Right lobe of liver (tissue), 6 donors: Measurements from ENCODE around the gene UBXN11. TPM values are rescaled to one million over a fixed set of nuclear protein-coding genes. Genes with fewer than 3 reads are reported as not detected.
A peak's percentile ranks its signal among the peaks of the same experiment; 100 is the strongest.

Experiments used
- ATAC-seq, 4 donors: fragments of 200-7000 bp; cut with Tn5 transposase; one replicate each; pipeline ENCODE4 v1.9.1; 2020; ENCODE audit warnings: mild to moderate bottlenecking in 4 of 4, moderate library complexity in 4 of 4
- DNase-seq, 3 donors: peaks; one replicate each; pipeline ENCODE4 v3.0.0-alpha.2; 2020
- H3K27ac ChIP-seq, 3 donors: fragments of 200-600 bp; one replicate each; pipeline ENCODE4 v1.8.0; 2022
- H3K27me3 ChIP-seq, 2 donors: fragments of 200-600 bp; one replicate each; pipeline ENCODE4 v1.8.0; 2022
- H3K36me3 ChIP-seq, 4 donors: fragments of 200-600 bp; sonication (generic) in 1 of 4; one replicate each; pipeline versions ENCODE4 v1.5.1 to v1.8.0; 2017 to 2022; ENCODE audit warnings: control low read depth in 1 of 4
- H3K4me1 ChIP-seq, 4 donors: fragments of 200-600 bp; sonication (generic) in 1 of 4; one replicate each; pipeline versions ENCODE4 v1.5.1 to v1.8.0; 2017 to 2022; ENCODE audit warnings: control low read depth in 1 of 4
- H3K4me3 ChIP-seq, 3 donors: fragments of 200-600 bp; one replicate each; pipeline ENCODE4 v1.8.0; 2022
- H3K9me3 ChIP-seq, 4 donors: fragments of 200-600 bp; sonication (generic) in 1 of 4; one replicate each; pipeline versions ENCODE4 v1.5.1 to v1.8.0; 2017 to 2022; ENCODE audit warnings: control low read depth in 1 of 4
- POLR2A ChIP-seq: fragments of 450-650 bp; IDR thresholded peaks from one replicate; pipeline ENCODE4 v1.6.1; 2017; ENCODE audit warnings: antibody characterized with exemption, mild to moderate bottlenecking
- WGBS: methylation state at CpG from one replicate; pipeline ENCODE4 v1.1.6; 2018; ENCODE audit warnings: low coverage, low lambda C conversion rate; ENCODE audit not compliant: insufficient coverage; ENCODE audit errors: missing lambda C conversion rate; 5-methylcytosine and 5-hydroxymethylcytosine counted together
- intact Hi-C, 2 donors: fragments of 100-400 bp; cut with DNase I; formaldehyde crosslinking; loops; one replicate each; pipeline versions ENCODE4 v1.11.2 to v1.14.1; 2022
- long read RNA-seq: library from polyadenylated mRNA; unstranded; transcript quantifications from one replicate; pipeline ENCODE4 v2.0.0, GENCODE V29; 2019
- total RNA-seq, 6 experiments: library from RNA; depleted of rRNA in 2 of 6; stranded (reverse); fragments of >200 nt in 2 of 6; fragmentation: NEBNext Ultra II Directional in 3 of 6; extraction: Animal tissue kit (Norgen Biotek cat#: 25700) in 3 of 6; gene quantifications; one replicate each; pipeline versions ENCODE4 v1.1.0 to v1.2.4, GENCODE V29; 2016 to 2023
- TF ChIP-seq, protein P1 (sequence below), 4 donors: fragments of 200-600 bp in 3 of 4; fragments of 450-650 bp in 1 of 4; IDR thresholded peaks; one replicate each; pipeline versions ENCODE4 v1.5.1 to v1.8.0; 2016 to 2022; ENCODE audit warnings: antibody characterized with exemption in 4 of 4, mild to moderate bottlenecking in 2 of 4
- donor health status: DM: no; HTN: yes; CAD: no.
- donor health status: DM: no; HTN: no; CAD: no.
- donor health status: DM: no; HTN: no; CAD: no.
- donor health status: DM: no; HTN: yes; CAD: no.
- donor health status: DM: no; HTN: yes; CAD: no.

UBXN11 gene, protein sequence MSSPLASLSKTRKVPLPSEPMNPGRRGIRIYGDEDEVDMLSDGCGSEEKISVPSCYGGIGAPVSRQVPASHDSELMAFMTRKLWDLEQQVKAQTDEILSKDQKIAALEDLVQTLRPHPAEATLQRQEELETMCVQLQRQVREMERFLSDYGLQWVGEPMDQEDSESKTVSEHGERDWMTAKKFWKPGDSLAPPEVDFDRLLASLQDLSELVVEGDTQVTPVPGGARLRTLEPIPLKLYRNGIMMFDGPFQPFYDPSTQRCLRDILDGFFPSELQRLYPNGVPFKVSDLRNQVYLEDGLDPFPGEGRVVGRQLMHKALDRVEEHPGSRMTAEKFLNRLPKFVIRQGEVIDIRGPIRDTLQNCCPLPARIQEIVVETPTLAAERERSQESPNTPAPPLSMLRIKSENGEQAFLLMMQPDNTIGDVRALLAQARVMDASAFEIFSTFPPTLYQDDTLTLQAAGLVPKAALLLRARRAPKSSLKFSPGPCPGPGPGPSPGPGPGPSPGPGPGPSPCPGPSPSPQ
- 10 to 100 TPM in 1 of 6 experiments, 1 to 10 TPM in 5; 4.3 to 11.3 (median 7.0) TPM for total RNA-seq
- long read RNA-seq, result 0 reads

DNA sequence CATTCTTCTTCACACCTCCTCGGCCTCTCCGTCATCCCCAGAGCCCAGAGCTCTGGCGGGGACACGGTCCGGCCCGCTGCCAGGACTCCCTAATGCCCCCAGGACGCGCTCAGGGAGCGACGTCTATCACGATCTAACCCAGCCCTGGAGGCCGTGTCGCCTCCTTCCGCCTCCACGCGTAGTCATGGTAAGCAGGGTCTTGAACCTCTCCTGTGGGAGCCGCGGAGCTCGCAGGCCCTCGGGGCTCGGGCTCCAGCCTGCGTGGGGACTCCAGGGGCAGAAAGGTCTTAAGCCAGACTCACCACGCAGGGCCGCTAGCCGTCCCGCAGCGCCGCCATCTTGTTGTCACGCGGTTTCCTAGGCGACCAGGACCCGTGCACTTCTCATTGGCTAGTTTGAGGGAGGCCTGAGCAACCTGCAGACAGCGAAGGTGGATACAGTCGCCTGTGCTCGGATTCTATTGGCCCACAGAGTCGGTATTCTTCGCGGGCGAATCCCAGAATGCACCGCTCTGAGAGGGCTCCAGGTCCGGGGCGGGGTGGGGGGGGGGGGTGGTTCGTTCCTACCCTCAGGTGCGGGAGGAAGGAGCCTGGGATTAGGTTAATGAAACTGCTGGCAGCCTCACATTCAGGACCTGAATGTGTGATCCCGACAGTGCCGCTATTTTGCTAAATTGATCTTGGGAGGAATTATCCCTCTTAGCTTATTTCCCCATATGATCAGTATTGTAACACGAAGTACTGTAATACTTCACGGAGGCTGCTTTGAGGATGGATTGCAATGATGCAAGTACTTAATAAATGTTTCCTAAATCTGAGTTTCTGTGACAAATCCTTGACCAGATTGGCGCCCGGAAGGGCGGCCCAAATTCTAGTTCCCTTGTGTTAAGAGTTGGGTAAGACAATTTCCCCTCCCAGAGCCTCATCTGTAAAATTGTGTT is at the start of gene UBXN11:
TSS of gene UBXN11 (minus strand) at position 347 of the 940 bp plus-strand sequence. CDS start 3,753 bp downstream, outside the sequence.
- ATAC-seq (peak; percentile 95 to 99 (median 98)), DNase-seq (peak; percentile 91 to 96 (median 95))
- peak within 1 kb of the TSS; percentile 70 to 84 (median 78) for H3K4me3 ChIP-seq
- no peak for TF ChIP-seq POLR2A
- TF ChIP-seq, protein P1, sequence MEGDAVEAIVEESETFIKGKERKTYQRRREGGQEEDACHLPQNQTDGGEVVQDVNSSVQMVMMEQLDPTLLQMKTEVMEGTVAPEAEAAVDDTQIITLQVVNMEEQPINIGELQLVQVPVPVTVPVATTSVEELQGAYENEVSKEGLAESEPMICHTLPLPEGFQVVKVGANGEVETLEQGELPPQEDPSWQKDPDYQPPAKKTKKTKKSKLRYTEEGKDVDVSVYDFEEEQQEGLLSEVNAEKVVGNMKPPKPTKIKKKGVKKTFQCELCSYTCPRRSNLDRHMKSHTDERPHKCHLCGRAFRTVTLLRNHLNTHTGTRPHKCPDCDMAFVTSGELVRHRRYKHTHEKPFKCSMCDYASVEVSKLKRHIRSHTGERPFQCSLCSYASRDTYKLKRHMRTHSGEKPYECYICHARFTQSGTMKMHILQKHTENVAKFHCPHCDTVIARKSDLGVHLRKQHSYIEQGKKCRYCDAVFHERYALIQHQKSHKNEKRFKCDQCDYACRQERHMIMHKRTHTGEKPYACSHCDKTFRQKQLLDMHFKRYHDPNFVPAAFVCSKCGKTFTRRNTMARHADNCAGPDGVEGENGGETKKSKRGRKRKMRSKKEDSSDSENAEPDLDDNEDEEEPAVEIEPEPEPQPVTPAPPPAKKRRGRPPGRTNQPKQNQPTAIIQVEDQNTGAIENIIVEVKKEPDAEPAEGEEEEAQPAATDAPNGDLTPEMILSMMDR (IDR thresholded peaks at IDR 0.05), result no peak
- no peaks in the 10 kb centered on the region for H3K9me3 ChIP-seq
- intact Hi-C loops, result no loop called here
- no peaks in the 10 kb centered on the region for H3K36me3 ChIP-seq
- H3K27ac ChIP-seq, result peak within 1 kb of the TSS; percentile 6 to 60 (median 15)
- 4% methylated on average over 19 of the region's 51 CpGs for WGBS
- H3K27me3 ChIP-seq, result no peaks in the 10 kb centered on the region
- peaks cover 0 to 5% (median 3%) of the 10 kb centered on the region in 4 donors for H3K4me1 ChIP-seq

DNA sequence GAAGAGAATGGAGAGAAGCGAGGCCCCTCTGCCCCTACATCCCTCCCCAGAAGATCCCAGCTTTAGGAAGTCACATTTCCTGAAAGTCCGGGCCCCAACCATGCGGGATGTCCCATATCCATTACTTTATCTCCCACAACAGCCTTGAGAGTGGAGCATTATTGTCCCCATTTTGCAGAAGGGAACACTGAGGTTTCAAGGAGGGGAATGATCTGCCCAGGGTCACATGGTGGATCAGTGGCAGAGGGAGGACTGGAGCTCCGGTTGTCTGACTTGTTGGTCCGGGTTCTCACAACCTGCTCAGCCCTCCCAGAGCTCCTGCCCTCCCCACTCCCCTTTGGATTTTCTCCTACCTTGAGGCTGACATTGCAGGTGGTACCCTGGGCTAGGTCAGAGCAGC is 49.7 kb upstream of the UBXN11 start:
- Histone ChIP-seq H3K27me3 (no peaks in the 10 kb centered on the region), H3K36me3 (no peaks in the 10 kb centered on the region), H3K9me3 (no peaks in the 10 kb centered on the region), H3K4me1 (peaks cover 0 to 14% (median 5%) of the 10 kb centered on the region in 4 donors), H3K27ac (no peak overlapping the region), H3K4me3 (no peak overlapping the region)
- WGBS, result 100% methylated on average over 1 of the region's 5 CpGs
- intact Hi-C loops, result no loop called here
- ATAC-seq, result no peak
- TF ChIP-seq, protein P1 (IDR thresholded peaks at IDR 0.05), result no peak
- no peak for TF ChIP-seq POLR2A
- DNase-seq, result no peak

DNA sequence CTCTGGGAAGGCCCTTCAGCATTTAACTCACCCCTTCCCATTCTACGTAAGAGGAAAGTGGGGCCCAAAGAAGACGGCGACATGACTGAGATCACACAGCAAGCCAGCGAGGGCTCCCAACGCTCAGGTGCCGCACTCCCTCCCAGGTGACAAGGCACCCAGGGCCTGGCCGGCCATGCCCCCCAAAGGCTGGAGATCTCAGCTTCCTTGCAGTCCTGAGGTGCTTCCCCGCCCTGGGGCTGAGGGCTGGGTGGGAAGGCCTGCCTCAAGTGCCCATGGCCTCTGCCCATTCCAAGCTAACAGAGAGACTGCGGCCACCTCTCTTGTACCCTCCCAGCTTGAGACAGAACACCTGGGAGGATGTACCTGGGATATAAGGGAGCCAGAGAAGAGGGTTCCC is 48.5 kb upstream of the UBXN11 start:
- Histone ChIP-seq H3K4me1 (peaks cover 0 to 19% (median 5%) of the 10 kb centered on the region in 4 donors), H3K4me3 (no peak overlapping the region), H3K9me3 (no peaks in the 10 kb centered on the region), H3K27me3 (no peaks in the 10 kb centered on the region), H3K27ac (no peak overlapping the region), H3K36me3 (no peaks in the 10 kb centered on the region)
- intact Hi-C loops, result no loop called here
- WGBS, result 80% methylated on average over 1 of the region's 9 CpGs
- no peak for TF ChIP-seq POLR2A
- TF ChIP-seq, protein P1 (IDR thresholded peaks at IDR 0.05), result no peak
- DNase-seq, result no peak
- ATAC-seq, result no peak

DNA sequence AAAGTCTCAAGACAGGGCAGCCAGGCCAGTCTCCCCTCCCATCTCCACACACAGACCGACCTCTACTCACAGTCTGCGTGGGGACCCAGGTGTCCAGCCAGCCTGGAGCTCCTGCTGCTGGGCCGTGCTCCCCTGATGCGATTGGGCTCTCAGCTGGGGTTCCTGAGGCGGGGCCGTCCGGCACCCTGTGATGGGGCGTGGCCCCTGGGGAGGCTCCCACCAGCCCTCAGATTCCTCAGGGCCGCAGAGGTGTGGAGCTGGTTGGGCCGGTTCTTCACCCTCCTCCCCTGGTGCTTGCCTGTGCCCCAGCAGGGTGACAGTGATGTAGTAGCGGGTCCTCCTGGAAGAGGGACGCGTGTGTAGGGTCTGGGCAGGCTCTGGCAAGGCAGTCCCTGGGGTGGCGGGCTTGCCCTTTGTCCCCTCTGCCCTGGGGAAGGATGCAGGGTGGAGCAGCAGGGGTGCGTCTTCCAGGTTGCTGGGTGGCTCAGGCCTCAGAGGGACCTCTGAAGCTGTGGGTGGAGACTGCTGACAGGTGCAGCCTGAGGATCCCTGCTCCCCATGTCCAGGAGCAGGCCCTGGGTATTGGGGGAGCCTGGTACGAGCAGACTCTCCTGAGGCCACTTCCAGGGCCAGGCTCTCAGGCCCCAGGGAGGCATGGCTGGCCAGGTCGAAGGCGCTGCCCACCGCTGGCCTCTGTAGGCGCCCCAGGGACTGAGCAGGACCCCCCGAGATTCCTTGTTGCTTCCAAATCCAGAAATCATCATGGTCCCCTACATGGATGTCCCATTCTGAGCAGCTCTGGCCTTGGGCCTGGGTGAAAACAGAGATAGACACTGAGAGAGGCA is 47.8 kb upstream of the UBXN11 start, which contains the start of gene CRYBG2:
TSS of gene CRYBG2 (minus strand) at position 155 of the 845 bp plus-strand sequence. CDS start 7,473 bp downstream, outside the sequence.
- ATAC-seq, result no peak
- H3K4me3 ChIP-seq, result no peak within 1 kb of the TSS
- no peaks in the 10 kb centered on the region for H3K9me3 ChIP-seq
- 100% methylated on average over 2 of the region's 21 CpGs for WGBS
- no peak for DNase-seq
- H3K27ac ChIP-seq, result no peak within 1 kb of the TSS
- peaks cover 0 to 16% (median 4%) of the 10 kb centered on the region in 4 donors for H3K4me1 ChIP-seq
- no peaks in the 10 kb centered on the region for H3K36me3 ChIP-seq
- no peaks in the 10 kb centered on the region for H3K27me3 ChIP-seq
- TF ChIP-seq POLR2A, result no peak
- TF ChIP-seq, protein P1 (IDR thresholded peaks at IDR 0.05), result no peak
- intact Hi-C loops, result no loop called here
